GM12874 (cell line): Measurements from ENCODE around the gene THUMPD1.

Source experiments
- TF ChIP-seq, protein P1 (sequence below): IDR thresholded peaks from 2 replicates; pipeline ENCODE4 v1.5.1; 2011; ENCODE audit warnings: low read depth, mild to moderate bottlenecking, control low read depth, low read length, moderate library complexity; ENCODE audit not compliant: insufficient read depth

Gene THUMPD1

DNA sequence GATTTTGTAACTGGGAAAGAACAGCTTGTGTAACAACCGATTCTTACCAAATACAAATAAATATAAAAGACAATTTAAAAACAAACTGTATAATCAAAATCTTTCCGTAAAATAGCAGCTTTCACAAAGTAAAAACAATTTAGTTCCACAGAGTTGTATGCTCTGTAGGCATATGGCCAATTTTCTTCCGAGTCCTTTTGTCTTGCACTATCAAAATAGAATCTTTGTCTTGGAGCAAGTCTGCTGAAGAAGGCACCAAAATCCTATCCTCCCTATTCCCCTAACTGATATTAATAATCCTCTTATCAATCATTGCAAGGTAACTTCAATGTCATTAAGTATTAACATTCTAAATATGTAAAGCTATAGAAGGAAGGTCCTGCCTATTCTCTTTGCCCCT lies 7.6 kb downstream of the THUMPD1 start:
- TF ChIP-seq, protein P1, sequence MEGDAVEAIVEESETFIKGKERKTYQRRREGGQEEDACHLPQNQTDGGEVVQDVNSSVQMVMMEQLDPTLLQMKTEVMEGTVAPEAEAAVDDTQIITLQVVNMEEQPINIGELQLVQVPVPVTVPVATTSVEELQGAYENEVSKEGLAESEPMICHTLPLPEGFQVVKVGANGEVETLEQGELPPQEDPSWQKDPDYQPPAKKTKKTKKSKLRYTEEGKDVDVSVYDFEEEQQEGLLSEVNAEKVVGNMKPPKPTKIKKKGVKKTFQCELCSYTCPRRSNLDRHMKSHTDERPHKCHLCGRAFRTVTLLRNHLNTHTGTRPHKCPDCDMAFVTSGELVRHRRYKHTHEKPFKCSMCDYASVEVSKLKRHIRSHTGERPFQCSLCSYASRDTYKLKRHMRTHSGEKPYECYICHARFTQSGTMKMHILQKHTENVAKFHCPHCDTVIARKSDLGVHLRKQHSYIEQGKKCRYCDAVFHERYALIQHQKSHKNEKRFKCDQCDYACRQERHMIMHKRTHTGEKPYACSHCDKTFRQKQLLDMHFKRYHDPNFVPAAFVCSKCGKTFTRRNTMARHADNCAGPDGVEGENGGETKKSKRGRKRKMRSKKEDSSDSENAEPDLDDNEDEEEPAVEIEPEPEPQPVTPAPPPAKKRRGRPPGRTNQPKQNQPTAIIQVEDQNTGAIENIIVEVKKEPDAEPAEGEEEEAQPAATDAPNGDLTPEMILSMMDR = no peak

DNA sequence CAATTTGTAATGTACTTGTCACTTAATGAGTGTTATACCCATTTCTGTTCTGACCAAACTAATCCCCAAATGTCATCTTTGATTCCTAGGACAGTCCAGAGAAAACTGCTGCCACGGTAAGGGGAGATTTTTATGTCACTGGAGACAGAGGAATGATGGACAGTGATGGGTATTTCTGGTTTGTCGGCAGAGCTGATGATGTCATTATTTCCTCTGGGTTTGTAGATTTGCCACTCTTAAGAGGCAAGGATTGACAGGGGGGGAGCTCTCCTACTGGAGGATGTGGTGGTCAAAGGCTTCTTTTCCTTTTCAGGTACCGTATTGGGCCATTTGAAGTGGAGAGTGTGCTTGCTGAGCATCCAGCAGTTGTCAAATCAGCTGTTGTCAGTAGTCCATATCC lies 12.5 kb downstream of the THUMPD1 start:
- TF ChIP-seq, protein P1 = no peak

DNA sequence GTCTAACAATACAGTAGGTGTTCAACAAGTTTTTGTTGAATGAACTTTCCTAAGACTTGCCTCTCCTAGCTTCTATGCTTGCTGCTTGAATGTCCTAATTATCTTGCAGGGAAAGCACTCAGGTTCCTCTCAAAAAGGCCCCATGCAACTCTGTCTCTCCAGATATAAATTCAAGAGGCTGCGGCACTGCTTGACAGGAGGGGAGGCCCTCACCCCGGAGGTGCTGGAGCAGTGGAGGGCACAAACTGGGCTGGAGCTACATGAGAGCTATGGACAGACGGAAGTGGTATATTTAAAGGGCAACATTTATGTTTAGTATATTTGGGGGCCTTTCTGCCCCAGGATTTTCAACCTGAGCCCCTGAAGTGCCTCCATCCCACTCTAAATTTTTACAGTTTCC lies 14.4 kb downstream of the THUMPD1 start:
- TF ChIP-seq, protein P1 = no peak

DNA sequence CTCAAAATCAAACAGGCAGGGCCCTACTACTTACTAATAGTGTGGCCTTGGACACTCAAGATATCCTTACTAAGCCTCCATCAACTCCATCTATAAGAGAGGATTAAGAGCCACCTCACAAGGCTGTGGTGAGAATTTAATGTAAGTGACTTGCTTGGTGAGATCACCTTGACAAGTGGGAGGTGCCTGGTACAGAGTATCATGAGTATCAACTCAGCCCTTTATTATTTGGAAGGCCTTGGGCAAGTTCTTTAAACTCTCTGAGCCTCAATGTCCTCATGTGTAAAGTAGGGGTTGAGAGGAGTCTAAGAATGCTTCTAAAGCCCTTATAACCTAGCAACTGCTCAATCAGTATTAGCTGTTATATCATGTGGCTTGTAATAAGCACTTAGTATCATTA lies 15.0 kb downstream of the THUMPD1 start:
- TF ChIP-seq, protein P1 = no peak

DNA sequence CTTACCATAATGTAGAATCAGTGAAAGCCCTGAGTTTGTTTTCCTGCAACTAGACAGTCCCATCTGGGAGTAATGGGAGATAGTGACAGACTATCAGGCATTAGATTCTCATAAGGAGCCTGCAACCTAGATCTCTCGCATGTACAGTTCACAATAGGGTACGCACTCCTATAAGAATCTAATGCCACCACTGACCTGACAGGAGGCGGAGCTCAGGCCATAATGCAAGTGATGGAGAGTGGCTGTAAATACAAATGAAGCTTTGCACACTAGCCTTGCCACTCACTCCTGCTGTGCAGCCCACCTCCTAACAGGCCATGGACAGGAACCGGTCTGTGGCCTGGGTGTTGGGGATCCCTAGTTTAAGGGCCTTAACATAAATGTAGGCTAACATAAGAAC lies 21.4 kb downstream of the THUMPD1 start:
- TF ChIP-seq, protein P1 = no peak

DNA sequence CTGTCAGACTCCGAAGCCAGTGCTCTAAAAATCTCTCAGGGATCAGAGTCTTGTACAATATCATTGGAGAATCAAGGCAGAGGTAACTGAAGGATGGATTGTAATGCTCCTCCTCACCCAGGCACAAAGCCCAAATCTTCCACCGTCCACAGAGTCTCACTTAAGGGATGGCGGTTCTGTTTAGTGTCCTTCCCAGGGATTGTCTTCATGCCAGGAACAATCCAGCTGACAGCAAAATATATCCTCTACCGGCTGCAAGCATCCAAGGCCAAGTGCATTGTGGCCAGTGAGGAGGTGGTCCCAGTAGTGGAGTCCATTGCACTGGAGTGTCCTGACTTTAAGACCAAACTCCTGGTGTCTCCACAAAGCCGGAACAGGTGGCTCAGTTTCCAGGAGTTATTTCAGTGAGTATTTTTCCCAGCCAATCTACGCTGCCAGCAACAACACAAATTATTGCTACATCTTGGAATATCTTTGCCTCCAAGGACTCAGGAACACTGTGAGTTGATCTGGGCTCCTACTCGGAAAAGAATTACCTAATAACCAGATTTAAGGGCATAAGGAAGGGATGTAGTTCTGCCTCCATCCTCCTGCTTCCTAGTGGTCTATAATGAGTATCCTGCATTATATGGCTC lies 30.2 kb downstream of the THUMPD1 start:
- TF ChIP-seq, protein P1 = no peak

DNA sequence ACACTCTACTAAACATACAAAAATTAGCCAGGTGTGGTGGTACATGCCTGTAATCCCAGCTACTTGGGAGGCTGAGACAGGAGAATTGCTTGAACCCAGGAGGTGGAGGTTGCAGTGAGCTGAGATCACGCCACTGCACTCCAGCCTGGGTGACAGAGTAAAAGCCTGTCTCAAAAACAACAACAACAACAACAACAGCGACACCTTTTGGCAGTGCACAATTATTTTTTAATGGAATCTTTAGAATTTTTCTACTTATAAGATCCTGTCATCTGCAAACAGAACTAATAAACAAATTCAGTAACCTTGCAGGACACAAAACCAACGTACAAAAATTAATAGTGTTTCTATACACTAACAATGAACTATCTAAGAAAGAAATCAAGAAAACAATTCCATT lies 33.5 kb downstream of the THUMPD1 start:
- TF ChIP-seq, protein P1 = peak; percentile 35; the same call in 1 of the 2 replicates
